GM12892 (cell line): ENCODE measurements around the gene MYLK.

ENCODE experiments used
- POLR2A ChIP-seq: IDR thresholded peaks from 2 replicates; pipeline ENCODE4 v1.6.1; 2011; ENCODE audit warnings: low read depth, low read length, control low read depth
- POLR2AphosphoS5 ChIP-seq: IDR thresholded peaks from 2 replicates; pipeline ENCODE4 v1.6.1; 2011; ENCODE audit warnings: low read depth, low read length, control low read depth
- TAF1 ChIP-seq: IDR thresholded peaks from 2 replicates; pipeline ENCODE4 v1.6.1; 2011; ENCODE audit warnings: low read depth, mild to moderate bottlenecking, control low read depth, low read length, borderline replicate concordance

DNA sequence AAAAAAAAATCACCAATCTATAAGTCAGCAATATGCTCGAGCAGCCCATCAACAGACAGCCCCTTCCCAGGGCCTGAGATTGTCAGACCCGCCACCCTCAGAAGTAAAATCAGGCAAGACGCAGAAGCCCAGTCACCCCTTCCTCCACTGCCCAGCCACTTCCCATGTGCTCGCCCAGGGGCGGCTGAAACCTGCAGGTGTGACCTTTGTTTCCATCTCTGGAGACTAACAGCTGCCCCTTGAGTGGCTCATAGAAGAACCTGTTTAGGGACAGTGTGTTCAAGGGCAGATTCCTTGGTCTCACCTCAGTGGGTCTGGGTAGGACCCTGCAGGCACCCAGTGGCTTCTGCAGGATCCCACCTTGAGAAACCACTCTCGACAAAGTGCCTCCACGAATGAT lies 105.6 kb downstream of the MYLK start:
- TF ChIP-seq TAF1 (no peak), POLR2A (no peak), POLR2AphosphoS5 (no peak)
